HG03571 (cell line): ENCODE data around the gene RARA.

Experiments
- ATAC-seq: cut with Tn5 transposase; IDR thresholded peaks from one replicate; pipeline ENCODE4 v1.9.1; 2021; ENCODE audit not compliant: unreplicated experiment

The RARA gene

DNA sequence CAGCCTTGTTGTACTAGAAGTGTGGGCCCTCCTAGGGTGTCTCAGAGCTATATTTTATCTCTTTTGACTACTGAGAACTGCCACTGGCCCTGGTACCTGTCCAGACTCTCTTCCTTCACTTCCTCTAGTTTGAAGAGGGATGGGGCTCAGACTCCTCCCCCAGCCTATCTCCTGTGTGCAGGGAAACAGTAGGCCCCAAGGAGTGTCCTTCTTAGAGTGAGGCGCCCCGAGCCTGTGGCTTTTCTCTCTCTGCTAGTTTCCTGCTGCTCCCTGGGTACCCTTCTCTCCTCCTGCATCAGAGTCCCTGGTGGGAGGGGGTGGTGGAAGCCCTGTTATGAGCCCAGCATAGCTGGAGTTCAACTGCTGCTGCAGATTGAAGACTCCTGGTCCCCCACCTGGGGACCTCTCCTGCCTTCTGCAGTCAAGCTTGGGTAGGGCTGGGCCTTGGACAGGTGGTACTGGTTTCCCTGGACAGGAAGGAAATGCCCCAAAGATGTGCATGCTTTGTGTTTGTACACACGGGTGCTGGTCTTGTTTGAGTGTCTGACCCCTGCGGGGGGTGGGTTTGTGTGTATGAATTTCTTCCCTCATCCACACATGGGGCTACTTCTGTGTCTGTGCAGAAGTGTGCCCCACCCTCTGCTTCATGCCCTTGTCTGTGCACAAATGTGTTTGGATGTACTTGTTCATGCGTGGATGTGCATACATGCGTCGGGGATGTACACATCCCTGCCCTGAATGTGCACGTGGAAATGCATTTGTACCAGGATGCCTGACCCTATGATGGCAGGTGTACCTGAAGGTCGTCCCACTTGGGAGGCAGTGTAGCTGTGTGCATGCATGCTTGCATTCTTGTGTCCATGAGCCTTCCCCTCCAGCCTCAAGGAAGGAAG is 6.9 kb downstream of the RARA start:
- no peak for ATAC-seq

DNA sequence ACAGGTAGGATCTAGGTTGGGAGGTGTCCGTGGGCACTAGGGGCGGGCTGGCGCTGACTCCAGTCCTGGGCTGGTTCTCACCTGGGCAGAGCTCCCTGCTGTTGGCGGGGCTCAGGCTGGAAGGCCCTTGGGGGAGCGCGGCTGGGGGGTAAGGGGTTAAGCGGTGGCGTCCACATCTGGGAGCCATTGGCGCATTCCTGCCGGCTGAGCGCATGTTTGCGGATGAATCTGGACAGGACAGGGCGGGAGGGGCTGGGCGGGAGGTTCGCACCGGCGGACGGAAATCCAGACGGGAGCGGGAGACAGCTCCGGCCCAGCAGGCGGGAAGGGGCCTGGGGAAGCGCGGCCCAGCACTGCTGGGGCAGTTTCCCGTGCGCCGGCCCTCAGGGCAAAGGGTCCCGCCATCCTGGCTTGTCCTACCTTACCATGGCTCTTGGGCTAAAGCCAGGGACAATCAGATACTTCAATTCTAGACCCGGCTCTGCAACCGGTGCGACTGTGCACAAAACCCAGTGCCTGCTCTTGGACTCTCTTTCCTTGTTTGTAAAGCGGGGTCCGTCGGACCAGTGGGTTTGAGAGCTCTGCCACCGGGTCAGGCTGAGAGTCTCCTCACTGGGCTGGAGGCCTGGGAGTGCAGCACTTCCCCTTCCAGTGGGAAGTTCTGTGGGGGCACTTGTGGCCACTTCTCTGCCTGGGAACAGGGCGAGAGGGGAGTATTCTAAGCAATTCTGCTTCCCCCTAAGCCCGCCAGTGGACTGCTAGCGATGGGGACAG is 7.8 kb downstream of the RARA start:
- no peak for ATAC-seq

DNA sequence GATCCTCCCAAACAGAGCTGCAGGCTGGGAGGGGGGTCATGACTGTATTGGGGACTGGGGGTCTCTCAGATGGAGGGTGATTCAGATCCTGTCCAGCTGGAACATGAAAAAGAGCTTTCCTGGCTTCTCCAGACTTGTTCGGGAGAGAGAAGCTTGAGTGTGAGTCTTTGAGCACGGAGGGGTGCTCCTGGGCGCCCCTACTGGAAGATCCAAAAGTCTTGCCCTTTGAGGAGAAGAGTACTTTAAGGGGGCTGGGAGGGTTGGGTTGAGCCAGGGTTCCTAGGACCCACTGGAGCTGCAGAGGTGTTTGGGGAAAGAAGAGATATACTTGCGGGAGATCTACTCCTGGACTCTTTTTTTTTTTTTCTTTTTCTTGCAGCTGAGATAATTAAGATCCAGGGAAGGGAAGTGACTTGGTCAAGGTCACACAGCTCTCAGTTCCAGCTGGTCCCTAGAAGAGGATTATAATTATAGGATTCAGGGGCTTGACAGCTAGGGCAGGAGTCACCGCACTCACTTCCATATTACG is 8.4 kb downstream of the RARA start:
- ATAC-seq: no peak

DNA sequence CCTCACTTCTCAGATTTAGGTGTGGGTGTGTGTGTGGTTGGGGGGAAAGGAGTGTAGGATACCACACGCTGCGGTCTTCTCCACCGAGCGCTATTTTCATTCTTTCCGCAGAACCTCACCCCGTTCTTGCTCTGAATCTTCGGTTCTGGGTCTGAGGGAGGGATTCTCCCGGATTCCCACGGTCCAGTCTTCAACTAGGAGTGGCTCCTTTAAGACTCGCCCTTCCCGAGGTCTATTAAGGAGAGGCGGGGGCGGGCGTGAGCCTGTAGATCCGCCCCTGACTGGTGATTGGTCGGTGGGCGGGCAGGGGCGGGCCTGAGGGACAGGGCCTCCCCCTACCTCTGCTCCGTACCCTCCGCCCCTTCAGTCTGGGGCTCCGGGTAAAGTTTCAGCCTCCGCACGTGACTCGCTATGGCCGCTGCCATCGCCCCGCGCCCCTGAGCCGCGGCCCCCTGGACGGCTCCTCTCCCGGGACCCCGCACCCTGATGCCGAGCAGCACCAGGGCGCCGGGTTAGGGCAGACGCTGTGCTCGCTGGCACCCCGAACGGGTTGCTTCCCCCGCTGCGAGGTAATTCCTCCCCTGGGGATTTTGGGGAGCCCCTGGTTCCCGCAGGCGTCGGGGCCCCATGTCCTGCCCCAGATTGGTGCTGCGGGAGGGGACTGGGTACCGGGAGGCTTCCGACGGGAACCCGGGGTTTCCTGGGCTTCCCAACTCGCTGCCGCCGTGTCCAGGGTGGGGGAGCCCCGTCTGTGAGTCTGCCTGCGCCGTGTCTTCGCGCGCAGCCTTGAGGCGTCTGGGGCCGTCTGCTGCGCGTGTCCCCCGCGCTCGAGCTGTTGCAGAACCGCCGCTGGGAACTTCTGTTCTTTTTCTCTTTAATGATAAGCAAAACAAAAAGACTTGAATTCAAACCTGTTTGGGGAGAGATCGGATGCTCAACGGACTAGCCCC is 9.2 kb downstream of the RARA start:
- ATAC-seq: peak; percentile 54

DNA sequence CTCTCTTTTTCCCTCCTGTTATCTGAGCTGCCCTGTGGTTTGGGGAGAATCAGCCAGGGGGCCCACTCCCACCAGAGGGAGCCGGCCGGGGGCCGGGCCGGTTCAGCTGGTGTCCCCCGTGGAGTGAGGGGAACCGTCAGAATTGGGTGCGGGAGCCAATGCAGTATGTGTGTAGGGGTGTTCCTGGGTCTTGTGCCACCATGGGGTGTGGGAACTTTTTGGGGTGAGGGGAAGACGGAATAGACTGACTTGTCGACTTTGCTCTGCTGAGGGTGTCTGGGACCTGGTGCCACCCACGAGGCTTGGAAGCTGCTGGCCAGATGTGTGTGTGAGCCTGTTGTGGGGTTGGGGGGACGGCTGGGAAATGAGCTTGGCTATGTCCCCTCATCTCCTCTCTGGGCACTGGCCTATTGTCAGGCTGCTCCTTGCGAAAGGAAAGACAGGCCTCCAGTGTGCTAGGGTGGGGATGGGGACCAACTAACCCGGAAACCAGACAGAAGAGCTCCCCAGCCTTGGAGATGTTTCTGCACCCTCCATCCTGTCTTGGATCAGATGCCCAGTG is 9.9 kb downstream of the RARA start:
- ATAC-seq: no peak

DNA sequence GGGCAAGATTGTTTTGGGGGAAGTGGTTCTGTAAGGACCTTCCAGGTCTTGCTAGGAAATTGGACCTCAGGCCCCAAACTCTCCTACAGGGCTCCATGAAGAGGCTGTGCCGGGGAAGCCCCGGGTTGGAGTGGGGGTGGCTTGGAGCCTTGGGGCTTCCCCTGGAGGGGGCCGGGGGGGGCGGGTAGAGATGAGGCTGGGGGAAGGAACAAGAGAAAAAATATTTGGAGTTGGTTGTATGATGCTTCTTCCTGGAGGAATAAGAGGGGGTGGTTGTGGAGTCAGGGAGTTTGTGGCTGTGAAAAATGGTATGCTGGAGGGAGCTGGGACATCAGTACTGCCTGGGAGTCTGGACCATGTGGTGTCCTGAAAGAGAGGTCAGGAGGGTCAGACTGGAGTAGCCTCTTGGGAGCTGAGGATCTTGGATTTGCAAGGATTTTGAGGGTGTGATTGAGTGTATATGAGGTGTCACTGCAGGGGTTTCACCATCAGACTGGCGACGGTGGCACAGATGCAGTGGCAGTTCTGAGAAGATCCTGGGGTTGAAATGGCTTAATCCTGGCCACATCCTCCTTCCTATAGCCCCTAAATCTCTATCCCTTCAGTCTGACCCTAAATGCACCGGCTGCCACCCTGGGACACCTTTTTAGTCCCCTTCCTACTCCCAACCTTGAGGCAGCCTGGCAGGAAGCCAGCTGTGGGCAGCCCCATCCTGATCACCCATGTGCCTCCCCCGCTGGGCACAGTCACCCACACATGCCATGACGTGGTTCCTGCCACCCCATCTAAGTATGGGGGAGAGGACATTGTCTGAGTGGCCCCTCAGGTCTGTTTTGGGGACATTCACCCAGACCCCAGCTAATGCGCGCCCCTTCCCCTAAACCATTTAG is 10.9 kb downstream of the RARA start:
- no peak for ATAC-seq

DNA sequence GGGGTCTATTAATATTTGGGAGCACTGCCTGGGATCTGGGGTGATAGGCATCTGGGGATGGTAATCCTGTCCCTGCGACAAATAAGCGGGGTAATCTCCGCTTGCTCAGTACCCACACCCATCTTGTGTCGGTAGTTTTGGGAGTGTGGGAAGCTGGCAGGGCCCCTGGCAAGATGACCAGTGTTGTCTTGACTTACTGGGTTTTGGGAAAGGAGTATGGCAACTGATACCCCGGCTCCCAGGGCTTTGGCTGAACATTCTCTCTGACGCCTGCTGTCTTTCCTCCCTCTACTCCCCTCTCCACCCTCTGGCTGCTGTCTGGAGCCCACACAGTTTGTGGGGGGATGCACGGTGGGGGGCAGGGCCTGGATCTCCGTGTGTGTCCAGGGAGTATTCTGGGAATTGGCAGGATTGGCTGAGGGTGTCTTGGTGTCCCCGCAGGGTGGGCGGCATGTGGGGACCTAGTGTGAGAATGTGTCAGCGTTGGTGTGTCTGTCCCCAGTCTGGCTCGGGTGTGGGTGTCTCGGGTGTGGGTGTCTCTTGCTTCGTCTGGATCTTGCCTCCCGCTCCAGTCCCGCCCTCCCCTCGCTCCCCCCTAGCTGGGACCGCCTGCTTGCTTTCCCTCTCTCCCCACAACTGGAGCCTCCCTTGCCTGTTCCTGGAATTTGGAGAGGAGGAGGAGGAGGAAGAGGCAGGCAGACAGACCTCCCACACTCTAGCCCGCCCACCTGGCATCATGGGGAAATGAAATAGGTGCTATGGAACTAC is 12.0 kb downstream of the RARA start:
- no peak for ATAC-seq

DNA sequence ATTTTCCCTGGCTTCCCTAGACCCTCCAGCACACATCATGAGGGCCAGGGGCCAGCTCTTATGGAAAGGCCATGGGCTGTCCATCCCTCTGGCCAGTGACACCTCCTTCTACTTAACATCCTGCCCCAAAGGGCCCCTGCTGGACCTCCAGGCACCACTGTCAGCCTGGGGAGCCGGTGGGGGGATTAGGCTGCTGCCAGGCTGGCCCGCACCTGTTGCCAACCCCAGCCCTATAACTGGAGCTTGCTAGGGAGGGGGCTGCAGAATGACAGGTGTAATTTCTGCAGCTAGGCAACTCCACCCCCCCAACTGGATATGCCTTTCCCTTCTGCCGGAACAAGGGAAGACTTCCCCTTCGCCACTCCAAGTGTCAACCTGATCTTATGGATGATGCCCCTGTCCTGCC is 12.5 kb downstream of the RARA start:
- ATAC-seq: no peak

DNA sequence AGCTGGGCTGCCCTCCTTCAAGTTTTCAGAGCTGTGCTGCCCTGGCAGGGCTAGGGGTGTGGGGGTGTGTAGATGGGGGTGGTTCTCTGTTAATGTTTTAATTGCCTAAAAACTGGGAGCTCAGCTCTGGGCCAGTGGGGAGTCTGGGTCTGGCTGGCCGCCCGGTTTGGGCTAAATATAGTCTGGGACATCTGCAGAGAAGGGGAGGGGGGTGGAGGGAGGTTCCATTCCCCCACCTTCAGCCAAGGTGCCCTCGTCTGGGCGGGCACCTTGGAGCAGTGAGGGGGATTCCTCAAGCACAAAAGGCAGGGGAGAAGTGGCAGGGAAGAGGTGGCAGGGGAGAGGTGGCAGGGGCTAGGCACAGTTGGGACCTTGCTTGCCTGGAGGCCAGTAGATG is 13.0 kb downstream of the RARA start:
- no peak for ATAC-seq

DNA sequence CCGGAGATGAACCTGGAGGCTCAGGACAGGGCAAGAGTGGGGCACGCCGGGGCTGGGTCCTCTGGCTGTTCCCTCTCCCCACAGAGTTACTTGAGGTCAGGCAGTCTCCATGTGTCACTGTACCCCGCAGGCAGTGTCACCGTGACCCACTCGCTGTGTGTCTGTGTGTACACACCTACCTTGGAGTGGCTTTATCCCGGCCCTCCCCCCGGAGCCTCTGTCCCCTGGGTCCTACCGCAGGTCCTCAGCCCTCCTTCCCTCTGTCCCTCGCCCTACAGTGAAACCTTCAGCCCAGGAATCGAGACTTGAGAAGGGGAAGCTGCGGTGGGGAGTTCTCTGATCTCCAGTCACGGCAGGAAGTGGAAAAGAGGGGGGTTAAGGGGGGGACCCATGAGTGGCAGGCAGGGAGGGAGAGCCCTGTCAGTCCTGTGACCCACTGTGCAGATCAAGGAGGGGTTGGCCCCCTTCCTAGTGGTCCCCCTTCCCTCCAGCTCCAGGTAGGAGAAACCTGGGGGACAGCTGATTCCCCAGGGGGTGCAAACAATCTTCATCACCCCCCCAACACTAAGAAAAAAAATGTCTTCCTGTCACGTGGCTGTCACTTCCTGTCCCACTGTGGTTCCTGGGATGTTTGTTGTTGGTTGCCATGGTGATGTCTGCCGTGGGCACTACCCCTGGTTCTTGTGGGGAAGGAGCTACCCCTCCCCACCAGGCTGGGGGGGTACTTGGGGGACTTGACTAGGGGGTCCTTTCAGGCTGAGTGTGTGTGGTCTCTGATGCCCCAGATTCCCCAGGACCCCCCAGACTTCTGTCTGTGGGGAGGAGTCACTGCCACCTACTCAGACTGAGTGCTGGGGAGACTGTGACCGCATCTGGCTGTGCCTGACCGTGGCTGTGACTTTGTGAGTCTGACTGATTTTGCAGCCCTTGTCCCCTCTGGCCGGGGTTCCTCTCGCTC is 13.7 kb downstream of the RARA start:
- peak; percentile 25 for ATAC-seq

DNA sequence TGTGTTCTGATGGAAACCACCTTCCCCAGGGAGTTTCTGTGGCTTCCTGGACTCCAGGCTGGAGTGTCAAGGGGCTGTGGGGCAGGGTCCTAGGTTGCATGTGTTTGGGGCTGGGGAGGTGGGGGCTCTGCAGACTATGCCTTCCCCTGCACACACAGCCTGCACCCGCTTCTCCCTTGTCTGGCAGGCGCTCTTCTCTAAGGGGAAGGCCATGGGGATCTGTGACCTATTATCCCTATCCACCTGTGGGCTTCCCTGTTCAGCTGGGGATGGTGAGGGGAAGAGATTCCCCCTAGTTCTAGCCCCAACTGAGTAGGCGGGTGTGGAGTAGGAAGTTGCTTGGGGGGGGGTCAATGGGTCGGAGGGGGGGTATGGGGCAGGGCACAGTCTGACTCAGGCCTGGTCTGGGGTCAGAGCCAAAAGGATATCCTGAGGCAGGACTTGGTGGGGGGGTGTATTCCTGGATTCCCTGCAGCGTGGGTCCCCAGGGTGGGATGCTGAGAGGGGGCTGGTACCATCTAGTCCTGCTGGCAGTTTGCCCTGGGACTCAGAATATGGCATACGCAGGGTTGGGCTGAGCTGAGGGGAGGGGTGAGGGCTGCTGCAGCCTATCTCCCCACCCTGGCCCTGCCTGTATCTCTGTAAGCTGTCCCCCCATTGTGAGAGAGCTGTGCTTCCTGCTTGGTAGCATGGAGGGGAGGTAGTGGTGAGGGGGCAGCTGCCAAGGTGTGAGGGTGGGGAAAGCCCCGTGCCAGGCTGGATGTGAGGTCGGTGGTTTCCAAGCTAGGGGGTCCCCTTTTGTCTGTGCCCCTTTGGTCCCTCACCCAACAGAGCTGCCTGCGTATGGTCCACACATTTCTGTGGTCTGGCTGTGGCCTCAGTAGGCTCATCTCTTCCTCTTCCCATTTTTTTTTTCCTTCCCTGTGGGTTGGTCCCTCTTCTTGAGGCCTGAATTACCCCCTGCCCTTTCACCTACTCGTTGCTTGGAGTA is 14.7 kb downstream of the RARA start:
- no peak for ATAC-seq

DNA sequence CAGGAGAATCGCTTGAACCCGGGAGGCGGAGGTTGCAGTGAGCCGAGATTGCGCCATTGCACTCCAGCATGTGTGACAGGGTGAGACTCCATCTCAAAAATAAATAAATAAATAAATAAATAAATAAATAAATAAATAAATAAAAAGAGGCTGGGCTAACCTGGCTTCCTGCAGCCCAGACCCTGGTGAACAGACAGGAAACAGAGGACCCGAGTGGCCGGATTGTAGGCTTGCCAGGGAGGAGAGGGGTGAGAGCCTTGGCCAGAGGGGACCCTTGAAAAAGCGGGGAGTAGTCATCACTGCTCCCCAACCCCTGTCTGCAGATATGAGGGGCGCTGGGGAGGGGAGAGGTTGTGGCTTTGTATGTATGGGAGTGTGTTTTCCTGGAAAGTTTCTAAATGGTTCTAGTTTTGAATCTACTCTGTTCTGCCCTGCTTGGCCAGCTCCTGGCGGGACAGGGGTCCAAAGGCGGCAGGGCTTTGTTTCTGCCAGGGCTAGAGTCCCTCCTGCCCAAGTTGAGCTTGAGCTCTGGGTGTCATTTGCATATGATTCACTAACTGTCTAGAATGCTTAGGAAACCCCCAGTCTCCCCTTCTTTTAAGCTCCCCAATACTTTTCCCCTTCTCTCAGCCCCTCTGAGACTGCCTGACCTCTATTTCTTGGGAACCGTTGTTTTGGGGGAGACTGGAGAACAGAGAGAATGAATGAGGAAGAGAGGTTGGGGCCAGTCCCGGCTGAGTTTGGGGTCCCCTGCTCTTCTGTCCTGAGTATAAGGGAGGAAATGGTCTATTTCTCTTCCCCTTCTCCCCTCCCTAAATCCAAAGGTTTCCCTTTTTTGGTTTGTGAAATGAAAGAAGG is 16.4 kb downstream of the RARA start:
- ATAC-seq: no peak

DNA sequence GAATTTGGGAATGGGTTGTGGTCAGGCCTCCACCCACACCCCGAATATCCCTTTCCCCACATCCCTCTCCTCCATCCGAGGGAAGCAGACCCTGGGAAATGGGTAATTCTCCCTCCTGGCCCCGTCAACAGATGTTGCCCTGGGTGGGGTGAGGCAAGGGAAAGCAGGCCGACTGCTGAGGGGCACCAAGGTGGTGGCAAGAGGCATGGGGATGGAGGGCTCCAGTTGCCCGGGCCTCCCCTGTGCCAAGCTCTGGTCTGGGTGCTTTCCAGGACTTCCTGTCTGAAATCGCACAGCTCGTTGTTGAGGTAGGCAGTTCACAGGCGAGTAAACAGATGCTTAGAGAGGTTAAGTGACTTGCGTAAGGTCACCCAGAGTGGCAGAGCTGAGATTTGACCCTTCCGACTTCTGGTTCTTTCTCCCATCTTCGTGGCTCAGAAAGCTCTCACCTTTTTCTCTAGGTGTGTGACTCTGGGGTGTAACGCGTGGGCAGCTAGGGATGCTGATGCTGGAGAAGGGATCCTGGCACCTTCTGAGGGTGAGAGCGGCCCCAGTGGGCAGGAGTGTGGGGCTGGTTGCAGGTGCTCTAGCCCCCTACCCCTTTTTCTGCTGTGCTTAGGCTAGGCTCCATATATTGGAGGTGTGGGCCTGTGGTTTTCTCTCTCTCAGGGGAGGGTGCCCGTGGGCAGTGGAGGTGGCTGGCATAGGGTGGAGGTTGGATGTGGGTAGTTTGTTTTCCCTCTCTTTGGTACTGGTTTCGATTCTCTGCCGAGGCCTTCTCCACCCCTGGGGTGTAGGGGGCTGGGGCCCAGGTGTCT is 17.2 kb downstream of the RARA start:
- no peak for ATAC-seq

DNA sequence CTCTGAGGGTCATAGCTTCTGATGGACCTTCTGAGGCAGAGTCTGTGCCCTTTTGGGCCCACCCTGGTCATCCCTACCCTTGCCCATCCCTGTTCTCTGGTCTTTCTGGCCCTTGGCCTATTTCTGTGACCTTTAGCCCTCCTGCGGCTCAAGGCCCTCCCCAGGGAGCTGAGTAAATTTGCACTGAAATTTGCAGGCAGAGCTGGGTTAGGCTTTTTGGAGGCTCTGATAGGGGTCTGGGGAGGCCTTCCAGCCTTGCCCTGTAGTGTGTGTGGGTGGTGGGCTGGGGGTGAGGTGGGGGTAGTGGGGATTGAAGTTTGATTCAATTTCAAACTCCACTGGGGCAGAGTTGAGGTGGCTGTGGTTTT is 17.8 kb downstream of the RARA start:
- no peak for ATAC-seq

DNA sequence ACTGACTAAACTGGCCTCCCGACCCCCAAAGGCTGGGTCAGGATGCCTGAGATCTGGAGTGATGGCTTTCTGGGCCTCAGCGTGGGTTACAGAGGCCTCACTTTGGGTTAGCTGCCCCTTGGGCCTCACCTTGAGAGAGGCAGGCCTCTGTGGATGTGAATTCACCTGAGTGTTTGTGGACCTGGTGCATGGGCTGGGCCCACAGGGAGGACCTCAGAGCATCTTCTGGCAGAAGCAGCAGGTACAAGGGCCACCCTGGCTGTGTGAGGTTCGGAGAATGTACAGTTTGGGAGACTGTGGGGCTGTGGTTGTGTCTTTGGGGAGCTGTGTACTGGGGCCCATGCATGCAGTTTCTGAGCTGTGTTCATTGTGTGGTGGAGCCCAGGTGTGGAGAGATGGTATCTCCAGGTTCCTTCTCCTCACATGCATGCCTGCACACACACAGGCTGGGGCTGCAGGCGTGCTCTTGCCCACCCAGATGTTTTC is 18.3 kb downstream of the RARA start:
- ATAC-seq: no peak
